ENCODE results near the gene HABP4.
"Not testable (repeated sequence)": the region's sequence is repeated elsewhere in the genome, so short reads cannot be mapped to it uniquely, and the experiment has no call there.

The HABP4 gene

GRCh38 chr9:96491880-96492525, 42.0 kb downstream of the HABP4 start:
- DNase-seq, result no peak
- in situ Hi-C loops (cut with MboI; ENCODE audit: low pct_unique_long_range_greater_than_20kb, low sequenced_read_pairs), result no loop called here

GRCh38 chr9:96492993-96493531, 43.1 kb downstream of the HABP4 start:
- in situ Hi-C loops (cut with MboI; ENCODE audit: low pct_unique_long_range_greater_than_20kb, low sequenced_read_pairs), result no loop called here
- no peak for DNase-seq

- in situ Hi-C loops (cut with MboI; ENCODE audit: low pct_unique_long_range_greater_than_20kb, low sequenced_read_pairs), result no loop called here
- no peak for DNase-seq
Observed at GRCh38 chr9:96493757-96494156, 43.8 kb downstream of the HABP4 start.

- DNase-seq, result no peak
- in situ Hi-C loops (cut with MboI; ENCODE audit: low pct_unique_long_range_greater_than_20kb, low sequenced_read_pairs), result no loop called here
Observed at GRCh38 chr9:96494215-96494800, 44.3 kb downstream of the HABP4 start.

GRCh38 chr9:96495341-96495740, 45.4 kb downstream of the HABP4 start:
- in situ Hi-C loops (cut with MboI; ENCODE audit: low pct_unique_long_range_greater_than_20kb, low sequenced_read_pairs), result no loop called here
- DNase-seq, result no peak

- in situ Hi-C loops (cut with MboI; ENCODE audit: low pct_unique_long_range_greater_than_20kb, low sequenced_read_pairs), result no loop called here
- DNase-seq, result no peak
Observed at GRCh38 chr9:96496368-96497116, 46.6 kb downstream of the HABP4 start.

- in situ Hi-C loops (cut with MboI; ENCODE audit: low pct_unique_long_range_greater_than_20kb, low sequenced_read_pairs), result no loop called here
- no peak for DNase-seq
Observed at GRCh38 chr9:96497117-96497399, 47.1 kb downstream of the HABP4 start.

GRCh38 chr9:96498796-96499195, 48.8 kb downstream of the HABP4 start:
- no peak for DNase-seq
- in situ Hi-C loops (cut with MboI; ENCODE audit: low pct_unique_long_range_greater_than_20kb, low sequenced_read_pairs), result no loop called here

- no peak for DNase-seq
- in situ Hi-C loops (cut with MboI; ENCODE audit: low pct_unique_long_range_greater_than_20kb, low sequenced_read_pairs), result no loop called here
Observed at GRCh38 chr9:96499257-96499656, 49.3 kb downstream of the HABP4 start.

GRCh38 chr9:96500696-96501632, 51.0 kb downstream of the HABP4 start:
- in situ Hi-C loops (cut with MboI; ENCODE audit: low pct_unique_long_range_greater_than_20kb, low sequenced_read_pairs), result no loop called here
- no peak for DNase-seq

- in situ Hi-C loops (cut with MboI; ENCODE audit: low pct_unique_long_range_greater_than_20kb, low sequenced_read_pairs), result no loop called here
- no peak for DNase-seq
Observed at GRCh38 chr9:96501633-96502538, 51.9 kb downstream of the HABP4 start.

GRCh38 chr9:96502539-96503373, 52.8 kb downstream of the HABP4 start:
- in situ Hi-C loops (cut with MboI; ENCODE audit: low pct_unique_long_range_greater_than_20kb, low sequenced_read_pairs), result no loop called here
- no peak for DNase-seq

GRCh38 chr9:96503374-96503748, 53.4 kb downstream of the HABP4 start:
- DNase-seq, result not testable (repeated sequence)

GRCh38 chr9:96503918-96504317, 53.9 kb downstream of the HABP4 start:
- in situ Hi-C loops (cut with MboI; ENCODE audit: low pct_unique_long_range_greater_than_20kb, low sequenced_read_pairs), result no loop called here
- no peak for DNase-seq

More at GRCh38 chr9:96503374-96503748, 53.4 kb downstream of the HABP4 start:
- in situ Hi-C loops (cut with MboI; ENCODE audit: low pct_unique_long_range_greater_than_20kb, low sequenced_read_pairs), result not testable (repeated sequence)

GRCh38 chr9:96505316-96505991, 55.5 kb downstream of the HABP4 start:
- no peak for DNase-seq
- in situ Hi-C loops (cut with MboI; ENCODE audit: low pct_unique_long_range_greater_than_20kb, low sequenced_read_pairs), result no loop called here

GRCh38 chr9:96508227-96508940, 58.4 kb downstream of the HABP4 start:
- in situ Hi-C loops (cut with MboI; ENCODE audit: low pct_unique_long_range_greater_than_20kb, low sequenced_read_pairs), result no loop called here
- DNase-seq, result no peak

- DNase-seq, result no peak
- in situ Hi-C loops (cut with MboI; ENCODE audit: low pct_unique_long_range_greater_than_20kb, low sequenced_read_pairs), result no loop called here
Observed at GRCh38 chr9:96509026-96509425, 59.1 kb downstream of the HABP4 start.
